ENCODE data around the gene GLT8D1. TPM values are rescaled to one million over a fixed set of nuclear protein-coding genes. Genes with fewer than 3 reads are reported as not detected.

The GLT8D1 gene
- total RNA-seq, 1 experiment from 2014 or later, result 26.5 TPM

DNA sequence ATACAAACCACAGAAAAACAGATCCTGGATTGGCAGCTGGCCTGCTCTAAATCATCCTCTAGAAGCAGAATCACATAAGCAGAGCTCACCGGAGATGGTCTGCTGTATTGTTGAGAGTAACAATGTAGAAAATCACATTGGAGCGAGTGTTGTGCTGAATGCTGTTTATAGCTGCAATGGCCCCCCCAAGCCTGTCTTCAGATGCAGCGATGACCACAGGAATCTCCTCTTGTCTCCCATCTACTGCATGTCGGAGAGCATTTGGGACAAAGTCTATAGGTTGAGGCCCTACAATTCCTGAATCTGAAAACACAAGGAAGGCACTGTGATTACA lies 8.0 kb downstream of the GLT8D1 start:
- H3K4me3 ChIP-seq (ENCODE audit: low read depth, low read length, poor library complexity, severe bottlenecking), result no peak overlapping the region
- CTCF ChIA-PET, result no interaction called here
- no peaks in the 10 kb centered on the region for H3K4me1 ChIP-seq (ENCODE audit: insufficient read depth, low read length, poor library complexity, severe bottlenecking)
- H3K36me3 ChIP-seq (ENCODE audit: insufficient read depth, low read length, poor library complexity, severe bottlenecking), result peaks cover 45% of the 10 kb centered on the region
- intact Hi-C loops (cut with micrococcal nuclease; ENCODE audit: unreplicated experiment), result no loop called here
- no peak for TF ChIP-seq EZH2 (IDR thresholded peaks at IDR 0.05; ENCODE audit: borderline replicate concordance, low read depth, low read length, poor library complexity, severe bottlenecking)
- TF ChIP-seq, protein P1, sequence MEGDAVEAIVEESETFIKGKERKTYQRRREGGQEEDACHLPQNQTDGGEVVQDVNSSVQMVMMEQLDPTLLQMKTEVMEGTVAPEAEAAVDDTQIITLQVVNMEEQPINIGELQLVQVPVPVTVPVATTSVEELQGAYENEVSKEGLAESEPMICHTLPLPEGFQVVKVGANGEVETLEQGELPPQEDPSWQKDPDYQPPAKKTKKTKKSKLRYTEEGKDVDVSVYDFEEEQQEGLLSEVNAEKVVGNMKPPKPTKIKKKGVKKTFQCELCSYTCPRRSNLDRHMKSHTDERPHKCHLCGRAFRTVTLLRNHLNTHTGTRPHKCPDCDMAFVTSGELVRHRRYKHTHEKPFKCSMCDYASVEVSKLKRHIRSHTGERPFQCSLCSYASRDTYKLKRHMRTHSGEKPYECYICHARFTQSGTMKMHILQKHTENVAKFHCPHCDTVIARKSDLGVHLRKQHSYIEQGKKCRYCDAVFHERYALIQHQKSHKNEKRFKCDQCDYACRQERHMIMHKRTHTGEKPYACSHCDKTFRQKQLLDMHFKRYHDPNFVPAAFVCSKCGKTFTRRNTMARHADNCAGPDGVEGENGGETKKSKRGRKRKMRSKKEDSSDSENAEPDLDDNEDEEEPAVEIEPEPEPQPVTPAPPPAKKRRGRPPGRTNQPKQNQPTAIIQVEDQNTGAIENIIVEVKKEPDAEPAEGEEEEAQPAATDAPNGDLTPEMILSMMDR (conservative IDR thresholded peaks at IDR 0.05; ENCODE audit: low read depth, low read length), result no peak
- no peaks in the 10 kb centered on the region for H3K9me3 ChIP-seq (ENCODE audit: low read depth, low read length, poor library complexity, severe bottlenecking)
- H3K27ac ChIP-seq (ENCODE audit: low read depth, low read length, poor library complexity, severe bottlenecking), result no peak overlapping the region
- POLR2A ChIA-PET (ENCODE audit: low non-redundant PET), result no interaction called here
- DNase-seq (ENCODE audit: low spot score), result no peak
- BruUV-seq (replicated peaks), result no TSS peak
- no peaks in the 10 kb centered on the region for H3K27me3 ChIP-seq (replicated peaks; ENCODE audit: insufficient read depth, low read depth, low read length, poor library complexity)

DNA sequence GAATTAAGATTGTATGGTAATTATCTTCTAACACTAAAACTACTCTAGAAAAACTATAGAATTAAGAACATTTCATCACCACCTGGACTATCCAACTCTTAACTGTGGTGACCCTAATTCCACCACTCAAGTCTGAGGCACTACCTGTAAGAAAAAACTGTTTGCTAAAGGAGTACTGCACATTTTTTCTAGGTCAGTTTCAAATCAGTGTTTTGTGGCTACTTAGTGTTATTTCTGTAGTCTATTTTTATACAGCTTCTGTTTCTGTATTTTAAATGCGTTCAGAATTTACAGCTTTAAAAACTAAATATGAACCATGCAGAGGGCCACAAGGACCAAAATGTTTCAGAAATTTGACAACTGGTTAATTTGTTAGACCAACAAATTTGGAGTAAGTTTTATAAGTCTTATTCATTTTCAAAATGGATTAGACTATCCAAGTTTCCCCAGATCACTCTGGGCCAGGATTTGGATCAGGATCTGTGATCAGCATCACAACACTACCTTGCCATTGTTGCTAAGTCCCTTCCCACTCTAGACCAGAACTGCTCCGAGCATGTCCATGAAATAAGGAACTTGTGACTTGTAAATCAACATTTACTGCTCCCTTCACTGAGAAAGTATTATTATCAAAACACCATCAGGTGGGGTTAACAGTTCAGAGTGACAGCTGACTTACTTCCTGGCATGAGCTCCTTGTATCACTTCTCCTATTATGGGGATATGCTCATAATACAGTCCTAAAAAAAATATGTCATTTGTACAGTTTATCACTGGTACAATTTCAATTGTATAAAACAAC lies 8.6 kb downstream of the GLT8D1 start:
- ChIA-PET POLR2A (ENCODE audit: low non-redundant PET) (interaction anchor here (0.5 to 0.6 kb wide), 2 partner anchors 125 to 386 kb away, joined by 3 to 6 read pairs; no protein-coding TSS in a partner anchor), CTCF (no interaction called here)
- no peaks in the 10 kb centered on the region for H3K4me1 ChIP-seq (ENCODE audit: insufficient read depth, low read length, poor library complexity, severe bottlenecking)
- DNase-seq (ENCODE audit: low spot score), result no peak
- H3K27me3 ChIP-seq (replicated peaks; ENCODE audit: insufficient read depth, low read depth, low read length, poor library complexity), result no peaks in the 10 kb centered on the region
- H3K4me3 ChIP-seq (ENCODE audit: low read depth, low read length, poor library complexity, severe bottlenecking), result no peak overlapping the region
- BruUV-seq (replicated peaks), result no TSS peak
- no peak overlapping the region for H3K27ac ChIP-seq (ENCODE audit: low read depth, low read length, poor library complexity, severe bottlenecking)
- TF ChIP-seq, protein P1 (conservative IDR thresholded peaks at IDR 0.05; ENCODE audit: low read depth, low read length), result no peak
- no peak for TF ChIP-seq EZH2 (IDR thresholded peaks at IDR 0.05; ENCODE audit: borderline replicate concordance, low read depth, low read length, poor library complexity, severe bottlenecking)
- intact Hi-C loops (cut with micrococcal nuclease; ENCODE audit: unreplicated experiment), result no loop called here
- no peaks in the 10 kb centered on the region for H3K9me3 ChIP-seq (ENCODE audit: low read depth, low read length, poor library complexity, severe bottlenecking)
- peaks cover 51% of the 10 kb centered on the region for H3K36me3 ChIP-seq (ENCODE audit: insufficient read depth, low read length, poor library complexity, severe bottlenecking)

DNA sequence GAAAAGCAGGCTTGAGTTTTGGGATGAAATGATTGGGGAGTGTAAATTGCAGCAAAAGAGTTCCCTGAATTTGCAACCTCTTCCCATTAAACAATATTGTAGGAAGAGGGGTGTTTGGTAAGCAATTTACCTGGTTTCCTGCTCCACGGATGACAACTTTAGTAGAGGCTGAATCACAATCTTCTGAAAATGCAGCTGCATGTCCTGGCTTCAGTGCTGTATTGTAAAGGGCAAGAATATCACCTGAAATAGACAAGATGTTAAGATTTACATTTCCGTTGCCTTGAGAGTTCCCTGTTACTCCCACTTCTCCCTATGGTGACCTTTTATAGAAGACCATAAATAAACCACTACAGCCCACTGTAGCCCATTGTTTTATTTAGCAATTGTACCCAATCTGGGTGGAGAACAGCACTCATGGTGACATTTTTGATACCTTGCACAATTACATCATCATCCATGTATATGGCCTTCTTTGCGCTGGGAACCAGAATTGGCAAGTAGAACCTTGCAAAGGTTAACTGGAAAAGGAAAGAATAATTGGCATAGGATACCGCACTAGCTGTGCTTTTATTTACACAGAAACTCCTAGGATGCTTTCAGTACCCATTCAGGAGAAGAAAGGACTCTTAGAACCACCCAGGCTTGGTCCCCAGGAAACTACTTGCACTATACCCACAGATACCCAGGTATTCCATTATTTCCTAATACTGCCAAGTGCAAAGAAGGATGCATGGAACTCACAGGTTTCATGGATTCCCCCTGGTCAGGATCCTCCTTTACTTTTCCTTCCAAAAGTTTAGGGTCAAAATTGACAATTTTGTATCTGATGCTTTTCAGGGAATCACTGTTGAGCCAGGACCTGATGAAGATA lies 9.6 kb downstream of the GLT8D1 start:
- CTCF ChIA-PET, result no interaction called here
- Histone ChIP-seq H3K4me1 (ENCODE audit: insufficient read depth, low read length, poor library complexity, severe bottlenecking) (no peaks in the 10 kb centered on the region), H3K4me3 (ENCODE audit: low read depth, low read length, poor library complexity, severe bottlenecking) (no peak overlapping the region), H3K9me3 (ENCODE audit: low read depth, low read length, poor library complexity, severe bottlenecking) (no peaks in the 10 kb centered on the region), H3K27me3 (replicated peaks; ENCODE audit: insufficient read depth, low read depth, low read length, poor library complexity) (no peaks in the 10 kb centered on the region), H3K36me3 (ENCODE audit: insufficient read depth, low read length, poor library complexity, severe bottlenecking) (peaks cover 58% of the 10 kb centered on the region), H3K27ac (ENCODE audit: low read depth, low read length, poor library complexity, severe bottlenecking) (no peak overlapping the region)
- no peak for TF ChIP-seq EZH2 (IDR thresholded peaks at IDR 0.05; ENCODE audit: borderline replicate concordance, low read depth, low read length, poor library complexity, severe bottlenecking)
- TF ChIP-seq, protein P1 (conservative IDR thresholded peaks at IDR 0.05; ENCODE audit: low read depth, low read length), result no peak
- POLR2A ChIA-PET (ENCODE audit: low non-redundant PET), result interaction anchor here (0.6 kb wide), 1 partner anchor 124 kb away, joined by 3 read pairs; no protein-coding TSS in a partner anchor
- BruUV-seq (replicated peaks), result no TSS peak
- DNase-seq (ENCODE audit: low spot score), result no peak
- intact Hi-C loops (cut with micrococcal nuclease; ENCODE audit: unreplicated experiment), result no loop called here
